HG03558 (cell line): ENCODE results near the gene ANP32A.
"Not testable (repeated sequence)": the region's sequence is repeated elsewhere in the genome, so short reads cannot be mapped to it uniquely, and the experiment has no call there.

ENCODE experiments used
- ATAC-seq: cut with Tn5 transposase; IDR thresholded peaks from one replicate; pipeline ENCODE4 v1.9.1; 2021; ENCODE audit warnings: moderate number of reproducible peaks; ENCODE audit not compliant: unreplicated experiment; ENCODE audit errors: extremely low read depth

ANP32A gene

GRCh38 chr15:68763063-68763462 is 57.6 kb downstream of the ANP32A start:
- no peak for ATAC-seq

GRCh38 chr15:68759982-68760579 is 60.6 kb downstream of the ANP32A start:
- ATAC-seq: not testable (repeated sequence)

GRCh38 chr15:68755731-68756130 is 65.0 kb downstream of the ANP32A start:
- no peak for ATAC-seq

- no peak for ATAC-seq
Observed at GRCh38 chr15:68751622-68752021, 69.1 kb downstream of the ANP32A start.

- no peak for ATAC-seq
Observed at GRCh38 chr15:68749793-68750192, 70.9 kb downstream of the ANP32A start.

GRCh38 chr15:68749365-68749764 is 71.3 kb downstream of the ANP32A start:
- ATAC-seq: no peak

GRCh38 chr15:68743256-68743655 is 77.4 kb downstream of the ANP32A start:
- ATAC-seq: no peak

GRCh38 chr15:68739390-68740080 is 81.2 kb downstream of the ANP32A start:
- no peak for ATAC-seq

GRCh38 chr15:68735610-68736009 is 85.1 kb downstream of the ANP32A start:
- ATAC-seq: no peak

- no peak for ATAC-seq
Observed at GRCh38 chr15:68734881-68735280, 85.8 kb downstream of the ANP32A start.

- no peak for ATAC-seq
Observed at GRCh38 chr15:68734352-68734751, 86.3 kb downstream of the ANP32A start.

- ATAC-seq: no peak
Observed at GRCh38 chr15:68733666-68734065, 87.0 kb downstream of the ANP32A start.

- ATAC-seq: no peak
Observed at GRCh38 chr15:68732451-68732850, 88.2 kb downstream of the ANP32A start.

- no peak for ATAC-seq
Observed at GRCh38 chr15:68730976-68731897, 89.5 kb downstream of the ANP32A start.

- no peak for ATAC-seq
Observed at GRCh38 chr15:68730471-68730919, 90.2 kb downstream of the ANP32A start.

- no peak for ATAC-seq
Observed at GRCh38 chr15:68729789-68730411, 90.8 kb downstream of the ANP32A start.
